GM12865 (cell line): Measurements from ENCODE around the gene TPPP.

ENCODE experiments used
- DNase-seq: peaks from one replicate; pipeline ENCODE4 v3.0.0; 2010; ENCODE audit warnings: low read depth
- H3K4me3 ChIP-seq: 2 replicates; pipeline ENCODE4 v1.5.1; 2011; ENCODE audit warnings: mild to moderate bottlenecking, low read depth, low read length, control low read depth
- CTCF ChIP-seq: IDR thresholded peaks from 2 replicates; pipeline ENCODE4 v1.5.1; 2011; ENCODE audit warnings: low read length, control low read depth, low read depth, inconsistent platforms; ENCODE audit not compliant: insufficient read depth; ENCODE audit errors: missing control alignments

Gene TPPP

GRCh38 chr5:652023-652515 lies 41.1 kb downstream of the TPPP start:
- no peak overlapping the region for H3K4me3 ChIP-seq
- TF ChIP-seq CTCF, result no peak
- DNase-seq, result no peak

GRCh38 chr5:651296-652022 lies 41.7 kb downstream of the TPPP start:
- no peak overlapping the region for H3K4me3 ChIP-seq
- DNase-seq, result no peak
- no peak for TF ChIP-seq CTCF

DNA sequence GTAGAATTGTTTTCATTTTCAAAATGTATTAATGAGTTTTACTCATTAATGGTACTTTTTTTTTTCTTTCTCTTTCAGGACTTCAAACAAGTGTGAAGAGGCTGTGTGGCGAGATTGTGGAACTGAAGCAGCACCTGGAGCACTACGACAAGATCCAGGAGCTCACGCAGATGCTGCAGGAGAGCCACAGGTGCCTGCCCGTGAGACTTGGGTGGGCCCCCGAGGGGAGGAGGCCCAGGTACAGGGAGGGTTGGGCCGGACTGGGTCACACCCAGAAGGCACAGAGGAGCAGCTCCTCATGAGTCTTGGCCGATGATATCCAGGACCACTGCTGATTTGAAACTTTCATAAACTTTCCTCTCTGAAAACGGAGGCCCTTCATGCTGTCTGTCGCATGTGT lies 45.4 kb downstream of the TPPP start:
- H3K4me3 ChIP-seq, result no peak overlapping the region
- DNase-seq, result no peak
- TF ChIP-seq CTCF, result no peak

DNA sequence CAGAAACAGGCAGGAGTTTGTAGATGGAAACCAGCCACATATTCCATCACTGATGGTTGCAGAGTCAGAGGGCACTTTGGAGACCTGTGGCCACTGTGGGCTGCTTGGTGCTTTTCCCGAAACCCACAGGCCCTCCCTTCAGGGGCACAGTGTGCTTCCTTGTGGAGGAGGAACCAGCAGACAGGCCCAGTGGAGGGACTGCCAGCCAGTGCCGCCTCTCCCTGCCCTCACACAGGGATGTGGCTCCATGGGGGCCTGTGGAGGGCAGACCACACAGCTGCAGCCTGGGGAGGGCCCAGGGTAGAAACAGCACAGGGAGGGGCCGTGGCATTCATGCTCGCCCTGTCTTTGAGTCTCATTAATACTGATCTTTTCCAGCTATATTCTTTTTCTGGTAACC lies 45.8 kb downstream of the TPPP start:
- no peak for DNase-seq
- no peak overlapping the region for H3K4me3 ChIP-seq
- TF ChIP-seq CTCF, result no peak

GRCh38 chr5:646396-647201 lies 46.6 kb downstream of the TPPP start:
- TF ChIP-seq CTCF, result no peak
- no peak for DNase-seq
- no peak overlapping the region for H3K4me3 ChIP-seq

DNA sequence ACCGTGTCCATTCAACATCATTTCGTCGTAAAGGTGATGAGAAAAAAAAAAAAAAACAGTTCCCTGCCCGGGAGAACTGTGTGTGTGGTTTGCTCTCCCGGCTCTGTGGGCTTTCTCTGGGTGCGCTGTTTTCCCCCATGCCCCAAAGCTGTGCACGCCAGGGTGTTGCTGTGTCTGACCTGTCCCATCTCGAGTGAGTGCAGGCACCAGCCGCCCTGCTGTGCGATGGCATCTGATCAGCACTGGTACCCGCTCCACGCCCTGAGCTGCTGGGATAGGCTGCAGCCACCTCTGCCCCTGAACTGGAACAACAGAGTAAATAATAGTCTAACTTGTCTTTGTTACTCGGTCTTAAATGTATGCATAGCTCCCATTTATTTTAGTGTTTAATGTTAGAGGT lies 47.7 kb downstream of the TPPP start:
- no peak for TF ChIP-seq CTCF
- no peak for DNase-seq
- H3K4me3 ChIP-seq, result no peak overlapping the region
